CD4-positive, alpha-beta T cell (primary cell): ENCODE results near the gene RAB44. TPM values are rescaled to one million over a fixed set of nuclear protein-coding genes. Genes with fewer than 3 reads are reported as not detected.

Source experiments
- ATAC-seq: fragments of 200-7000 bp; cut with Tn5 transposase; one replicate; pipeline ENCODE4 v1.10.0; 2022; ENCODE audit warnings: mild to moderate bottlenecking; ENCODE audit not compliant: poor library complexity
- CTCF ChIA-PET: fragments of 350-600 bp; sonication (Branson Sonifier 250); formaldehyde crosslinking; loops from one replicate; lab custom pipeline; 2021; ENCODE audit warnings: antibody characterized with exemption, inconsistent platforms; lab: Charles Lee
- POLR2A ChIA-PET: fragments of 350-600 bp; sonication (Branson Sonifier 250); formaldehyde crosslinking; loops from one replicate; lab custom pipeline; 2021; ENCODE audit warnings: antibody characterized with exemption, inconsistent platforms; lab: Charles Lee
- DNase-seq, 14 experiments: peaks; one replicate each; pipeline ENCODE4 v3.0.0-alpha.2; 2013 to 2020; ENCODE audit warnings: mixed read lengths in 2 of 14
- H3K27ac ChIP-seq, 2 donors: one replicate each; pipeline versions ENCODE4 v1.5.1 to v1.7.0; 2013; ENCODE audit warnings: low read length in 2 of 2, low read depth in 1 of 2, mild to moderate bottlenecking in 1 of 2
- H3K27me3 ChIP-seq, 2 experiments: 1 replicate in 1 of 2; 2 replicates in 1 of 2; pipeline versions ENCODE4 v1.6.1 to v1.7.0; 2013; ENCODE audit warnings: low read length in 2 of 2, control low read depth in 1 of 2, mild to moderate bottlenecking in 1 of 2, moderate library complexity in 1 of 2; ENCODE audit not compliant: insufficient read depth in 2 of 2, control insufficient read depth in 1 of 2
- H3K36me3 ChIP-seq: one replicate; pipeline ENCODE4 v1.6.1; 2013; ENCODE audit warnings: low read length, control low read depth; ENCODE audit not compliant: insufficient read depth
- H3K4me1 ChIP-seq: one replicate; pipeline ENCODE4 v1.6.1; 2013; ENCODE audit warnings: low read length, control low read depth; ENCODE audit not compliant: insufficient read depth
- H3K4me3 ChIP-seq: one replicate; pipeline ENCODE4 v1.5.1; 2013; ENCODE audit warnings: mild to moderate bottlenecking, low read length, moderate library complexity
- H3K9me3 ChIP-seq, 2 experiments: 1 replicate in 1 of 2; 2 replicates in 1 of 2; pipeline versions ENCODE4 v1.6.1 to v1.7.0; 2013; ENCODE audit warnings: low read length in 2 of 2, mild to moderate bottlenecking in 2 of 2, control low read depth in 1 of 2, moderate library complexity in 1 of 2; ENCODE audit not compliant: control insufficient read depth in 1 of 2, insufficient read depth in 1 of 2
- H3K27ac Mint-ChIP-seq: one replicate; pipeline ENCODE4 v1.8.0; 2020; ENCODE audit warnings: mixed read lengths
- H3K27me3 Mint-ChIP-seq: one replicate; pipeline ENCODE4 v1.8.0; 2021; ENCODE audit warnings: mixed read lengths
- H3K36me3 Mint-ChIP-seq: one replicate; pipeline ENCODE4 v1.8.0; 2021; ENCODE audit warnings: low read depth, mixed read lengths
- H3K4me1 Mint-ChIP-seq: one replicate; pipeline ENCODE4 v1.8.0; 2021; ENCODE audit warnings: low read depth, mixed read lengths
- H3K4me3 Mint-ChIP-seq: one replicate; pipeline ENCODE4 v1.8.0; 2020; ENCODE audit warnings: mild to moderate bottlenecking, mixed read lengths
- H3K9me3 Mint-ChIP-seq: one replicate; pipeline ENCODE4 v1.8.0; 2020; ENCODE audit warnings: mixed read lengths
- intact Hi-C, 2 experiments: fragments of 100-400 bp; cut with DNase I in 1 of 2; cut with micrococcal nuclease in 1 of 2; formaldehyde crosslinking; loops; one replicate each; pipeline versions ENCODE4 v1.15.1 to v1.9.0; 2023 to 2025; cut with DNase I, micrococcal nuclease
- total RNA-seq, 174 experiments: library from RNA in 2 of 174; stranded (reverse) in 2 of 174; gene quantifications; one replicate each; pipeline ENCODE4 v1.2.3 and lab custom pipeline; 2021 to 2026
- TF ChIP-seq, protein P1 (sequence below): fragments of 200-600 bp; IDR thresholded peaks from one replicate; pipeline ENCODE4 v1.8.0; 2022; ENCODE audit warnings: antibody characterized with exemption, mild to moderate bottlenecking

Gene RAB44
- total RNA-seq, 2 experiments from 2014 or later = 0.22 TPM

GRCh38 chr6:36718560-36718959 is 20.9 kb downstream of the RAB44 start:
- ATAC-seq = no peak

GRCh38 chr6:36719126-36719525 is 21.5 kb downstream of the RAB44 start:
- Mint-ChIP-seq H3K27me3 (no peaks in the 10 kb centered on the region), H3K9me3 (no peaks in the 10 kb centered on the region), H3K27ac (no peak overlapping the region), H3K36me3 (no peaks in the 10 kb centered on the region), H3K4me1 (no peaks in the 10 kb centered on the region), H3K4me3 (no peak overlapping the region)
- TF ChIP-seq, protein P1, sequence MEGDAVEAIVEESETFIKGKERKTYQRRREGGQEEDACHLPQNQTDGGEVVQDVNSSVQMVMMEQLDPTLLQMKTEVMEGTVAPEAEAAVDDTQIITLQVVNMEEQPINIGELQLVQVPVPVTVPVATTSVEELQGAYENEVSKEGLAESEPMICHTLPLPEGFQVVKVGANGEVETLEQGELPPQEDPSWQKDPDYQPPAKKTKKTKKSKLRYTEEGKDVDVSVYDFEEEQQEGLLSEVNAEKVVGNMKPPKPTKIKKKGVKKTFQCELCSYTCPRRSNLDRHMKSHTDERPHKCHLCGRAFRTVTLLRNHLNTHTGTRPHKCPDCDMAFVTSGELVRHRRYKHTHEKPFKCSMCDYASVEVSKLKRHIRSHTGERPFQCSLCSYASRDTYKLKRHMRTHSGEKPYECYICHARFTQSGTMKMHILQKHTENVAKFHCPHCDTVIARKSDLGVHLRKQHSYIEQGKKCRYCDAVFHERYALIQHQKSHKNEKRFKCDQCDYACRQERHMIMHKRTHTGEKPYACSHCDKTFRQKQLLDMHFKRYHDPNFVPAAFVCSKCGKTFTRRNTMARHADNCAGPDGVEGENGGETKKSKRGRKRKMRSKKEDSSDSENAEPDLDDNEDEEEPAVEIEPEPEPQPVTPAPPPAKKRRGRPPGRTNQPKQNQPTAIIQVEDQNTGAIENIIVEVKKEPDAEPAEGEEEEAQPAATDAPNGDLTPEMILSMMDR = no peak
- H3K4me3 ChIP-seq = no peak overlapping the region
- H3K4me1 ChIP-seq = no peaks in the 10 kb centered on the region
- ChIA-PET POLR2A (no interaction called here), CTCF (no interaction called here)
- no peaks in the 10 kb centered on the region for H3K36me3 ChIP-seq
- intact Hi-C loops = no loop called here
- DNase-seq (no peak), ATAC-seq (no peak)
- no peak overlapping the region for H3K27ac ChIP-seq
- no peaks in the 10 kb centered on the region for H3K27me3 ChIP-seq
- H3K9me3 ChIP-seq = no peaks in the 10 kb centered on the region

More at GRCh38 chr6:36718560-36718959, 20.9 kb downstream of the RAB44 start:
- DNase-seq = no peak
- no peaks in the 10 kb centered on the region for H3K4me1 ChIP-seq
- no peaks in the 10 kb centered on the region for H3K9me3 ChIP-seq
- Mint-ChIP-seq H3K36me3 (no peaks in the 10 kb centered on the region), H3K4me3 (no peak overlapping the region), H3K27me3 (no peaks in the 10 kb centered on the region), H3K4me1 (no peaks in the 10 kb centered on the region), H3K27ac (no peak overlapping the region), H3K9me3 (no peaks in the 10 kb centered on the region)
- intact Hi-C loops = no loop called here
- POLR2A ChIA-PET = no interaction called here
- H3K4me3 ChIP-seq = no peak overlapping the region
- CTCF ChIA-PET = no interaction called here
- TF ChIP-seq, protein P1 = no peak
- no peaks in the 10 kb centered on the region for H3K36me3 ChIP-seq
- no peaks in the 10 kb centered on the region for H3K27me3 ChIP-seq
- H3K27ac ChIP-seq = no peak overlapping the region

GRCh38 chr6:36720251-36721141 is 22.9 kb downstream of the RAB44 start:
- intact Hi-C loops = no loop called here
- no peak overlapping the region for H3K4me3 ChIP-seq
- H3K36me3 ChIP-seq = no peaks in the 10 kb centered on the region
- no peaks in the 10 kb centered on the region for H3K4me1 Mint-ChIP-seq
- POLR2A ChIA-PET = no interaction called here
- H3K27ac Mint-ChIP-seq = no peak overlapping the region
- H3K9me3 Mint-ChIP-seq = no peaks in the 10 kb centered on the region
- no peak overlapping the region for H3K4me3 Mint-ChIP-seq
- no peaks in the 10 kb centered on the region for H3K27me3 ChIP-seq
- CTCF ChIA-PET = interaction anchor here (0.6 kb wide), 1 partner anchor 350 kb away, joined by 4 read pairs; no protein-coding TSS in a partner anchor
- H3K36me3 Mint-ChIP-seq = no peaks in the 10 kb centered on the region
- H3K27me3 Mint-ChIP-seq = no peaks in the 10 kb centered on the region
- H3K27ac ChIP-seq = no peak overlapping the region
- H3K9me3 ChIP-seq = no peaks in the 10 kb centered on the region
- H3K4me1 ChIP-seq = no peaks in the 10 kb centered on the region
- DNase-seq (no peak), ATAC-seq (no peak)
- TF ChIP-seq, protein P1 = no peak
